OCI-LY7 (cell line): ENCODE results near the gene TDRD12. TPM values are rescaled to one million over a fixed set of nuclear protein-coding genes. Genes with fewer than 3 reads are reported as not detected.

Source experiments
- BruUV-seq: library from RNA; stranded (reverse); fragments of 400-500 nt; replicated peaks from 2 replicates; lab custom pipeline; 2021; lab: Mats Ljungman, UMichigan
- CTCF ChIA-PET: fragments of 300-600 bp; sonication (Branson Sonifier 250); formaldehyde crosslinking; loops from one replicate; lab custom pipeline; 2022; ENCODE audit warnings: antibody characterized with exemption; ENCODE audit not compliant: unreplicated experiment; lab: Charles Lee
- POLR2A ChIA-PET: fragments of 300-600 bp; sonication (Branson Sonifier 250); formaldehyde crosslinking; loops from one replicate; lab custom pipeline; 2022; ENCODE audit warnings: antibody characterized with exemption; lab: Charles Lee
- DNase-seq: peaks from one replicate; pipeline ENCODE4 v3.0.0-alpha.2; 2015; ENCODE audit warnings: low spot score
- H2AFZ ChIP-seq: fragments of 200-600 bp; sonication (generic), shearing (Covaris generic); 2 replicates; pipeline ENCODE4 v1.6.1; 2014; ENCODE audit warnings: mild to moderate bottlenecking, antibody characterized with exemption, low read length, moderate library complexity
- H3K27ac ChIP-seq: fragments of 200-600 bp; sonication (generic); 2 replicates; pipeline ENCODE4 v1.5.1; 2014; ENCODE audit warnings: mixed run types, low read depth, mild to moderate bottlenecking, moderate library complexity, low read length, inconsistent platforms; ENCODE audit not compliant: poor library complexity, severe bottlenecking
- H3K36me3 ChIP-seq: fragments of 200-600 bp; sonication (generic); 2 replicates; pipeline ENCODE4 v1.6.1; 2014; ENCODE audit warnings: mild to moderate bottlenecking, antibody characterized with exemption, low read length, moderate library complexity, mixed read lengths; ENCODE audit not compliant: insufficient read depth
- H3K4me1 ChIP-seq: fragments of 200-600 bp; sonication (generic); 2 replicates; pipeline ENCODE4 v1.5.1; 2014; ENCODE audit warnings: mild to moderate bottlenecking, low read length; ENCODE audit not compliant: insufficient read depth, poor library complexity, severe bottlenecking
- H3K4me2 ChIP-seq: fragments of 200-600 bp; sonication (generic); 2 replicates; pipeline ENCODE4 v1.6.1; 2014; ENCODE audit warnings: mild to moderate bottlenecking, low read length
- H3K4me3 ChIP-seq: fragments of 200-600 bp; sonication (generic); 2 replicates; pipeline ENCODE4 v1.5.1; 2014; ENCODE audit warnings: mild to moderate bottlenecking, low read depth, low read length; ENCODE audit not compliant: poor library complexity, severe bottlenecking
- H3K79me2 ChIP-seq: fragments of 200-600 bp; sonication (generic); 2 replicates; pipeline ENCODE4 v1.6.1; 2016; ENCODE audit warnings: low read depth, mild to moderate bottlenecking, low read length, moderate library complexity, mixed read lengths; ENCODE audit not compliant: insufficient read depth
- H3K9me2 ChIP-seq: fragments of 200-600 bp; sonication (generic); 2 replicates; pipeline ENCODE4 v1.6.1; 2016; ENCODE audit warnings: mild to moderate bottlenecking, low read length, mixed read lengths; ENCODE audit not compliant: insufficient read depth
- H3K9me3 ChIP-seq: fragments of 200-600 bp; sonication (generic); 2 replicates; pipeline ENCODE4 v1.6.1; 2014; ENCODE audit warnings: mild to moderate bottlenecking, mixed run types, low read length, mixed read lengths
- H4K20me1 ChIP-seq: fragments of 200-600 bp; sonication (generic); 2 replicates; pipeline ENCODE4 v1.6.1; 2014; ENCODE audit warnings: mild to moderate bottlenecking, antibody characterized with exemption, low read length, moderate library complexity, mixed read lengths; ENCODE audit not compliant: insufficient read depth
- EZH2phosphoT487 ChIP-seq: fragments of 200-600 bp; sonication (generic); IDR thresholded peaks from 2 replicates; pipeline ENCODE4 v1.6.1; 2018; ENCODE audit warnings: low read depth, borderline replicate concordance, mild to moderate bottlenecking, mixed run types, antibody characterized with exemption, low read length, moderate library complexity, mixed read lengths
- intact Hi-C: fragments of 100-400 bp; cut with micrococcal nuclease; formaldehyde crosslinking; loops from one replicate; pipeline ENCODE4 v1.10.0; 2022; ENCODE audit not compliant: unreplicated experiment
- total RNA-seq, 2 experiments: library from RNA; depleted of rRNA in 1 of 2; stranded (reverse); fragments of >200 nt in 1 of 2; shearing (Covaris generic) in 1 of 2; gene quantifications; 2 replicates each; pipeline ENCODE4 v1.2.3, GENCODE V29; 2014 to 2022
- TF ChIP-seq, protein P1 (sequence below): fragments of 200-600 bp; sonication (generic); conservative IDR thresholded peaks from 2 replicates; pipeline ENCODE4 v1.5.1; 2014; ENCODE audit warnings: mild to moderate bottlenecking, antibody characterized with exemption, low read length, moderate library complexity, mixed read lengths

TDRD12 gene
- total RNA-seq, 2 experiments from 2014 or later: not detected

- intact Hi-C loops: no loop called here
- no peaks in the 10 kb centered on the region for H3K79me2 ChIP-seq
- H3K4me1 ChIP-seq: no peaks in the 10 kb centered on the region
- H3K9me2 ChIP-seq: no peaks in the 10 kb centered on the region
- H2AFZ ChIP-seq: no peak overlapping the region
- no peak overlapping the region for H3K4me2 ChIP-seq
- no peak overlapping the region for H3K27ac ChIP-seq
- no peak for TF ChIP-seq EZH2phosphoT487
- TF ChIP-seq, protein P1, sequence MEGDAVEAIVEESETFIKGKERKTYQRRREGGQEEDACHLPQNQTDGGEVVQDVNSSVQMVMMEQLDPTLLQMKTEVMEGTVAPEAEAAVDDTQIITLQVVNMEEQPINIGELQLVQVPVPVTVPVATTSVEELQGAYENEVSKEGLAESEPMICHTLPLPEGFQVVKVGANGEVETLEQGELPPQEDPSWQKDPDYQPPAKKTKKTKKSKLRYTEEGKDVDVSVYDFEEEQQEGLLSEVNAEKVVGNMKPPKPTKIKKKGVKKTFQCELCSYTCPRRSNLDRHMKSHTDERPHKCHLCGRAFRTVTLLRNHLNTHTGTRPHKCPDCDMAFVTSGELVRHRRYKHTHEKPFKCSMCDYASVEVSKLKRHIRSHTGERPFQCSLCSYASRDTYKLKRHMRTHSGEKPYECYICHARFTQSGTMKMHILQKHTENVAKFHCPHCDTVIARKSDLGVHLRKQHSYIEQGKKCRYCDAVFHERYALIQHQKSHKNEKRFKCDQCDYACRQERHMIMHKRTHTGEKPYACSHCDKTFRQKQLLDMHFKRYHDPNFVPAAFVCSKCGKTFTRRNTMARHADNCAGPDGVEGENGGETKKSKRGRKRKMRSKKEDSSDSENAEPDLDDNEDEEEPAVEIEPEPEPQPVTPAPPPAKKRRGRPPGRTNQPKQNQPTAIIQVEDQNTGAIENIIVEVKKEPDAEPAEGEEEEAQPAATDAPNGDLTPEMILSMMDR: no peak
- POLR2A ChIA-PET: no interaction called here
- no peaks in the 10 kb centered on the region for H4K20me1 ChIP-seq
- no TSS peak for BruUV-seq
- H3K36me3 ChIP-seq: no peaks in the 10 kb centered on the region
- no peak overlapping the region for H3K4me3 ChIP-seq
- CTCF ChIA-PET: no interaction called here
- DNase-seq: no peak
- no peaks in the 10 kb centered on the region for H3K9me3 ChIP-seq
These were observed 140.0 kb downstream of the TDRD12 start for GRCh38 chr19:32859591-32859990.

DNA sequence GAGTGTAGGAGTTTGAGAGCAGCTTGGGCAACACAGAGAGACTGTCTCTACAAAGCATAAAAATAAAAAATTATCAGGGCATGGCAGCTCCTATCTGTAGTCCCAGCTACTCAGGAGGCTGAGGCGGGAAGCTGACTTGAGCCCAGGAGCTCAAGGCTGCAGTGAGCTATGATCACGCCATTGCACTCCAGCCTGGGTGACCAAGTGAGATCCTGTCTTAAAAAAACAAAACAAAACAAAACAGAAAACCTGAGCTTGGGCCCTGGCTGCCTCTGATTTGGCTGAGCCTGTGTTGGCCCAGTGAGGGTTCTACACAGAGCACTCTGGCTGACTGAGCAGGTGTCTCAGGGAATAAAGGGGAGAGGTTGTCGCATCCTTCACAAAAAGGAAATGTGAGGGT, 142.0 kb downstream of the TDRD12 start:
- ChIA-PET CTCF (no interaction called here), POLR2A (no interaction called here)
- Histone ChIP-seq H3K4me2 (no peak overlapping the region), H3K4me3 (no peak overlapping the region), H2AFZ (no peak overlapping the region), H3K79me2 (no peaks in the 10 kb centered on the region), H4K20me1 (no peaks in the 10 kb centered on the region), H3K9me2 (no peaks in the 10 kb centered on the region), H3K27ac (no peak overlapping the region), H3K9me3 (no peaks in the 10 kb centered on the region), H3K4me1 (no peaks in the 10 kb centered on the region), H3K36me3 (no peaks in the 10 kb centered on the region)
- TF ChIP-seq, protein P1: no peak
- TF ChIP-seq EZH2phosphoT487: no peak
- intact Hi-C loops: no loop called here
- DNase-seq: no peak
- no TSS peak for BruUV-seq

GRCh38 chr19:32862173-32862572, 142.6 kb downstream of the TDRD12 start:
- TF ChIP-seq EZH2phosphoT487: no peak
- TF ChIP-seq, protein P1: no peak
- DNase-seq: no peak
- no peaks in the 10 kb centered on the region for H3K79me2 ChIP-seq
- POLR2A ChIA-PET: interaction anchor here (0.5 kb wide), 1 partner anchor 24 kb away, joined by 3 read pairs; no protein-coding TSS in a partner anchor
- no peaks in the 10 kb centered on the region for H3K4me1 ChIP-seq
- H3K4me2 ChIP-seq: no peak overlapping the region
- no TSS peak for BruUV-seq
- intact Hi-C loops: no loop called here
- no peaks in the 10 kb centered on the region for H3K36me3 ChIP-seq
- H3K27ac ChIP-seq: no peak overlapping the region
- no peak overlapping the region for H3K4me3 ChIP-seq
- no peaks in the 10 kb centered on the region for H4K20me1 ChIP-seq
- H2AFZ ChIP-seq: no peak overlapping the region
- no peaks in the 10 kb centered on the region for H3K9me2 ChIP-seq
- CTCF ChIA-PET: no interaction called here
- no peaks in the 10 kb centered on the region for H3K9me3 ChIP-seq
